Iris pigment epithelial cell (primary cell): Measurements from ENCODE around the gene UNC93A.
"Not testable (repeated sequence)": the region's sequence is repeated elsewhere in the genome, so short reads cannot be mapped to it uniquely, and the experiment has no call there.

Source experiments
- DNase-seq: peaks from one replicate; pipeline ENCODE4 v3.0.0-alpha.2; 2011; ENCODE audit warnings: low read depth

The UNC93A gene

DNA sequence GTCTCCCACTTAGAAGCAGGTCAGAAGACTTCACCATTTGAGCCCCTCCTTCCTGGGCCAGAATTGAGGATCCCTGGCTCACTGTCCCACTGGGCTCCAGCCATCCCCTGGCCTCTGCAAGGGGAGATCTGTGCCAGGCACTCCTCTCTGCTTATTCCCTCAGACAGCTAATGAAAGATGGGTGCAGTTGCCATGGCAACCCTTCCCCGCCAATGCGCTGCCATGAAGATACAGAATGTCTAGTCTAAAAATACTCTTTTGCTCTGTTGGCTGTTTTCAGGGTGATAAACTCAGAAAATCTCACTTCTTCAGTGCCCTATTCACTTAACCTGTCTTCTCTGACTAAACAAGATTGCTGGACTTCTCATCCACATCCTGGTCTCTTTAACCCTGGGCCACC, 20.2 kb downstream of the UNC93A start:
- DNase-seq: no peak

DNA sequence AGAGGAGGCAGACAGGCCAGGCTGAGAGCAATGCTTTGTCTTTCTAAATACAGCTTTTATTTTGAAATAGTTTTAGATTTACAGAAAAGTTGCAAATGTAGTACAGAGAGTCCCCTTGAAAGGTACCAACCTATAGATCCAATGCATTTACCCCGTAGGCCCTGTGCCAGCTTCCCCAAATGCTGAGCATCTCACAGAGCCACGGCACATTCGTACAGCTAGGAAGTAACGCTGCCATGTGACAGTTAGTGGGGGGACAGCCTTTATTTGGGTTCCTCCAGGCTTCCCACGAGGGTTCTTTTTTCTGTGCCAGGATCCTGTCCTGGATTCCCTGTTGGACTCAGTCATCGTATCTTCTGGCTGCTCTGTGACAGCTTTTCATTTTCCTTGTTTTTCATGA, 20.6 kb downstream of the UNC93A start:
- not testable (repeated sequence) for DNase-seq

DNA sequence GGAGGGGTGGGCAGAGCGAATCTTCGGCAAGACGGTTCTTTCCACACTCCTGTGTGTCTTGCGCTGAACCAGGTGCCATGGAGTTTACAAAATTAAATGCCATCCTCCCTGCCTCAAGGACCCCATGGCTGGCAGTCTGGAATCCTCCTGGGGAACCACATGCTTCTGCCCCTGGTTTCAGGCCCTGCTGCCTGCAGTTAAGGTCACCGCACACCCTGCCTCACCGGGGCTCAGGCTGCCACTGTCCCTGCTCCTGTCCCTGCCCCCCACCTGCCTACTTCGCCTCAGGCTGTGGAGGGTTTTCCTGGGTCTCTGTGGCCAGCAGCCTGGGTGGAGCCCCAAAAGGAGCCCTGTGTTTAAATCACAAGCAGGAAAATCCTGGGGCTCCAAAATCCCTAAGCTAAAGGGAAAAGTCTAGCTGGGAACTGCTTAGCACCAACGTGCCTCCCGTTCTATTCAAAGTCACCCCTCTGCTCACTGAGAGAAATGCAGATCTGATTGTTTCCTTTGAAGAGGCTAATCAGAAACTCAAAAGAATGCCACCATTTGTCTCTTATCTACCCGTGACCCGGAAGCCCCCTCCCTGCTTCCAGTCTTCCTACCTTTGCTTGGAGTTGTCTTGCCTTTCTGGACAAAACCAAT, 23.2 kb downstream of the UNC93A start:
- DNase-seq: no peak

DNA sequence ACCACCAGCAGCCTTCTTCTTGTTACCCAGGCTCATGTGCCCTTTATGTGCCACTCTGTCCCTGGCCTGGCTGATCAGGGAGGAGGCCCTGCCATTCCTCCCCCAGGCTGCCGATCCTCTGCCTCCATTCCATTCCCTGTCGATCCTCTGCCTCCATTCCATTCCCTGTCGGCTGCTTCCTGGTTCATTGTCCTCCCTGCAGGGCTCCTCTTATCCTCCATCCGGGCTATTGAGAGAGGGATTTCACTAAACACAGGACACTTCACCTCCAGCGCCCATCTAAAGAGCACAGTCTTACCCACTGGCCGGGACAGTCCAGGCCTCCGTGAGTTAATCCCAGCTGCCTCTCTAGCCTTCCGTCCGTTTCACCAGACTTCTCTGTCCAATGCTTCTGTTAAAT, 26.1 kb downstream of the UNC93A start:
- no peak for DNase-seq

DNA sequence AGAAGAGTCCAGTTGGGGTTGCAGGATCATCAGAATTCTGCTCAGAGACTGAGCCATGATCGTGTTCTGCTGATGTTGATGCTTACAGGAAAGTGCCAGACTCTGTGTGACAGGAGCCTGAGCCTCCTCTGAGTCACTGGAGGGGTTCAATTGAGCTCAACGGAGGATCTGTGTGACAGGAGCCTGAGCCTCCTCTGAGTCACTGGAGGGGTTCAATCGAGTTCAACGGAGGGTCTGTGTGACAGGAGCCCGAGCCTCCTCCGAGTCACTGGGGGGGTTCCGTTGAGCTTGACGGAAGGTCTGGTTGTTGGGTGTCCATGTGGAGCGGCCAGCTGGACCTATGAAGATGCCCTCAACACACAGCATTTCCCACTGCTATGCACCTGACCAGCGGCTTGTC, 27.2 kb downstream of the UNC93A start:
- DNase-seq: not testable (repeated sequence)

DNA sequence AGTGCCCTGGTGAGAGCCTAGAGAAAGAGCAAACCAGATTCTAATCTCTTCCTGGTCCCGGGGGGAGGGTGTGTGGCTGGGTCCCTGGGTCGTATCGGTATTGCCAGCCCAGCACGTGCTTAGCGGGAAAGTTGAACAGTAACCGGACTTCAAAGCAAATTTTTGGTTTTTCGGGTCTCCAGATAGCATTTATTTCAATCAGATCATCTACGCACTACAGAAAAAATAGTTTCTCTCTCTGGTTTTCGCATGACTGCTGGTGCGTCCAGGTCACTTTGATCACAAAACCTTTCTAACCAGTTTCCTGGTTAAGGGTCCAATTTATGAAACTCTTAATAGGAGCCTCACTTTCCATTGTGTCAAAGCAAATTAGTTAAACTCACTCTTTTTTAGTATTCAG, 27.7 kb downstream of the UNC93A start:
- DNase-seq: not testable (repeated sequence)

DNA sequence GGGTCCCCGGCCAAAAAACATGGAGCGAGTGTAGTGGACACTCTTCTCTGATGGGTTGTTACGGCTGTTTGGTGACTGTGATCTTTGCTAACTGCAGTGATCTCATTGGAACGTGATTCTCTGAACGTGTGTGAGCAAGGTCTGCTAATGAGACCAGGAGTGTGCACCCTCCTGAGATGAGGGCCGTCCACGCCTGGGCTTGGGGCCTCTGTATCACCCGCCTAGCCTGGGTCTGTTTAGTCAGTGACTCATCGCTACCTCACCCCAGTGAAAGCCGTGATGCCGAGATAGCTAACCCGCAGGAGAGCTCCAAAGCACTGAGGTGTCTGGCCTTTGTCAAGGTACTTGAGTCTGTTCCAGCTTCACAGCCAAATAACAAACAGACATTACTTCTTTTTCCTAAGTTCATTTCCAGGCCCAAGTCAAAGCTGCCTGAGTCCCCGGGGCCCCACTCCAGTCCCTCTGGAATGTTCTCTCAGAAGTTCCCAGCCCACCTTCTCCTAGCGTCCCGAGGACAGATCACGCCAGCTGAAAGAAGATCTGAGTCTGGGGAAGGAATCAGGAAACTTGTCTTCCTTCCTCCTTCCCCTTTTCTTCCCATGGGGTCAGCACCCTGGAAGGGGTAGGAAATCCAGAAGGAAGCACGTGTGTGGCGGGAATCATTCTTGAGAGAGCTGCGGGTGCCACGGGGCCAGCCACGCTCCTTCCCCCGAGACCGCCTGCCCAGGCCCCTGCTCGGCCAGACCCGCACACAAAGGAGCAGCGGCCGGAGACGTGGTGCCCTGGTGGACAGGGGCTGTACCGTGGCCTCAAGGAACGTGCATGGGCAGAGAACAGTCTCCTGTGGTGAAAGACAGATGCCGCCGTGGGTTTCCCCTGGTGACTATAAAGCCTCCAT, 29.0 kb downstream of the UNC93A start:
- DNase-seq: not testable (repeated sequence)

DNA sequence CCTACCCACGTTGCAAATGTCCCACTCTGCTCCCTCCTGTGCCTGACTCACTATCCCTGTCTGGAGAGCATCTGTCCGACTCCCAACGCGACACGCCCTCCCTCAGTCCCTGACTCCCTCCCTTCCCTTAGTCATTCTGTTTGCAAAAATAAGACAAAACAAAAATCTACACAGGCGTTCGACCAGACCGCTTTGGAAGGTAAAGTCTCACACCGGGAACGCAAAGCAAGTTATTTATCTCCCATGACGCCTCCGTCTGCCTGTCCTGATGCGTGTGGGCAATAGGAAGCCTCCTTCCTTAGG, 29.6 kb downstream of the UNC93A start:
- not testable (repeated sequence) for DNase-seq

DNA sequence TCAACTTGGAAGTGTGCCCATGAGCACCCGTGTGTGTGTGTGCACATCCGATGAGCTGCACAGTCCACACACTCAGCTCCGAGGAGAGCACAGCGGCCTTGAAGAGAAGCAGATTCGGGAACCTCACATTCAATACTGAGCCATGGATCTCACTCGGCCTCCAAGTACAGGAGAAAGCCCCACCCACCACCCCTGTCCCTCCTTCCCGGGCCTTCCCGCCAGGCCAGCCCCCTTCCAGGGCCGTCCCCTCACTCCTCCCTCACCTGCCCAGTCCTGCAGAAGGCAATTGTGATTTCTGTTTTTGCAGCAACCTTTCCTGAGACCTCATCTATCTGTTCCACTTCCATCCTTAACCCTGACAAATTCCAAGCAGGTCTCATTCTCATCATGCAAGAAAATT, 30.1 kb downstream of the UNC93A start:
- not testable (repeated sequence) for DNase-seq

DNA sequence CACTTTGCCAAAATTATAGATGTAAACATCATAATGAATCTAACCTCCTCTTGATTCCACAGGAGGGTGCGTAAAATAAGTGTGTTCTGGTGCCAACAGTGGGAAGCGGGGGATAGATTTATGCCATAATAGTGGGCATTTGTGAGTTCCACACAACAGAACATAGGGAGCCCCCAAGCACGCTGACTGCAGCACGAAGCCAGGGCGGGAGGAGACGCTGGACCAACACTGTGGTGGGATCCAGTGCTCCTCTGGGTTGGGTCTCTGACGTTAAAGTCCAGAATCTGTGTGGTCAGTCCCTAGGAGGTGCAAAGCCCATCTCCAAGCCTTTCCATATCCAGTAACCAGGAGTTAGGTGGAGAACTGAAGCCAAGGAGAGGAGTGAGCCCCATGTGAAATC, 32.0 kb downstream of the UNC93A start:
- DNase-seq: no peak

DNA sequence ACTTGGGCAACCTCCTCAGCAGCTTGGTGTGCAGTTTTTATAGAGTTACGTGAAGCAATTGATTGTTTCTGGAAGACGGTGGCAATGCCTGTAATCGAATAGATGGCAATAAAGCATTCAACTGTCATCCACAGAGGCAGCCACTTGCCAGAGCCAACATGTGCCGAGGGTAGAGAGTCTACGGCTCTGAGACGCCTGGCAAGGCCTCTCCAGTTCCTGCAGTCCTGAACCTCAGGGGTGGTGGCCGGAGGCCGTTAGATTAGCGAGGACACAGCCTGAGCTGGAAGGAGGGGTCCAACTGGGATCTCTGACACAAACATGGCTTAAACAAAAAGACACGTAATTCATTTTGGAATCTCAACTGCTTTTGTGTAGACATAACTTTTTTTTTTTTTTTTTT, 33.0 kb downstream of the UNC93A start:
- DNase-seq: no peak

DNA sequence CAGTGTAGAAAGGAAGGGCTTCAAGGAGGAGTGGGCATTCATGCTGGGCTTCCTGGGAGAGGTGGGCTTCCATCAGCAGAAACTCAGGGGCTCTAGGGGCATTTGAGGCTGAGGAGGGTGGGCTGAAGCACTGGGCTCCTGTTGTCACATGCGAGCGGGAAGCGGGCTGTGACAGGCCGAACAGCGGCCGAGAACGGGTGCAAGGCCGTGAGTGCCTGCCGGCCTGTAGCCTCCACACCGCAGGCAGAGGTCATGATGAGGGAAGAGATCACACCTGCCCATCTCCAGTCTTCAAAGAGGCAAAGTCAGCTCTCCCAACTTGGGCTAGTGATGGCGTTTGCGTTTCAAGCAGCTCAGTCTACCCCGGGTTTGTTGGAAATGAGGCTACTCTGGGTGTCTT, 34.7 kb downstream of the UNC93A start:
- DNase-seq: no peak

DNA sequence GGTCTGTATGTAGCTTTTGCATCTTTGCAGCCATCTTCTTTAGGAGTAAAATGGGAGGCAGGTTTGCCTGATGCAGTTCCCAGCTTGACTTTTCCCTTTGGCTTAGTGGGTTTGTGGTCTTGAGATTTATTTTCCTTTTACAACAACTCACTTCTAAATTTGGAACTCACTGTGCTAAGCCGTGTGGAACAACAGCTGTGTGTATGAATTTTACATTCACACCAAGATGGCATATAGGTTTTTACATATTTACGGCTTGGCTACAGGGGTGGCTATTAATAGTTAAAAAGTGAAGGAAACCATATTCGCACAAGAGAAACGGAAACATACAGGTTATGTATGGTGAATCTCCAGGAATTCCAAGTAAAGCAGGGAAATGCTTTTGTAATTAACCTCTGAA, 36.3 kb downstream of the UNC93A start:
- DNase-seq: no peak

DNA sequence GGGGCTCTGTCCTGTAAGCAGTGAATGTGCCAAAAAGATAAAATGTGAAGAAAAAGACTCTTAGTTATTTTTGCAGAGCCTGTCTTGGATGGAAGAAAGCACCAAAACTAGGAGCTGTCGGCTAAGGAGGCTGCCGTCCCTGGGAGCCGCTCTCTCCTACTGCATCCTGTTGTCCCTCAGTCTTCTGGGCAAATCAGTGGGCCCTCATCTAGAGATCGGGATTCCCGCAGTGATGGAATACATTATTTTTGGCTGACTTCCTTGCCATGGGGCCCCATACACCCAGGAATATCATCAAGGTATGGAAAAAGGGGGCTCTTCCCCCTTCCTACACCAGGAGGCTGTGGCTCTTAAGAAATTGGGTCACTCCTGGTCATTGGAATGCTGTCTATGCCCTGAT, 37.0 kb downstream of the UNC93A start:
- DNase-seq: no peak

DNA sequence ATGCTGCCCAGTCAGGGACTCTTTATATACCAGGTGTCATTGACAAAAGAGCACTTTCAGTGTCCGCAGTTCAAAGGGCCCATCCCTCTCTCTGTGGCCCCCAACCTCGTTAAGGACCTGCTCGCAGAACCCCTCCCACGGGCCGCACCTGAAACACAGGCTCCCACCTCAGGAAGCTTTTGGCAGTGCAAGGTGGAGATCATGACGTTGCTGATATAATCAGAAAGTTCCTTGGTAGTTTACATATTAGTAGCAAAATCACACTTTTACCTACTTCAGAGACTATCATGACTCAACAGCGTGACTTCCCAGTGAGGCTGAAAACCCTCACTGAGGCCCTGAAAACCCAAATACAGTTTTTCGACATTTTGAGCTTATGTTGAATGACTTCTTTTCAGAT, 37.9 kb downstream of the UNC93A start:
- no peak for DNase-seq

DNA sequence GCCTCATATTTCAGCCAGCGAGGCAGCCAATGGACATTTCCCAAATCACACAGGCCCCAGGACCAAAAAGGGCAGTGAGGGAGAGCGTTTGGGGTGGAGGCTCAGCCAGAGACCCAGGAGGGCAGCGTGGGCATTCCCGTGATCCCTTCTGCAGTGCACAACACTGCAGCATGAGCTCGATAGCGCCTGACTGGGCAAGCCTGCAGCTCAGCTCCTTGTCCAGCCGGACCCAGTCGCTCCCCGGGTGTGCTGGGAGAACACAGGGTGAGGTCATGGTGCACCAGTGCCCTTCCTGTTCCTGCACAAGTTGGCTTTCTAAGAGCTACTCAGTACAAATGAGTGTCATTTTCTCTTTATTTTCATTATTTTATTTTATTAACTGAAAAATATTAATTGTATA, 39.6 kb downstream of the UNC93A start:
- DNase-seq: no peak

DNA sequence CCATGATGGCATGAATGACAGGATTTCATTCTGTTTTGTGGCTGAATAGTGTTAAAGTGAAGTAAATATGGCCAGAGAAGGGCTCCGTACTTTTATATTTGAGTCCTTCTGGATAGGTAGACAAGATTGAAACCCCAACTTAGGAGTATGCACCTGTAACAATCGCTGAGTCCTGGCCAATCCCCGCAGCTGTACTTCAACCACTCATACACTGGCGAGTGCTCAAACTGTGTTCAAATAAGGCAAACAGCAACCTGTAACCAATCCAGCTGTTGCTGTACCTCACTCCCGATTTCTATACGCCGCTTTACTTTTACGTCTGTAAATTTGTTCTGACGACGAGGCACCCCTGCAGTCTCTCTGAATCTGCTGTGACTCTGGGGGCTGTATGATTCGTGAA, 40.5 kb downstream of the UNC93A start:
- no peak for DNase-seq

DNA sequence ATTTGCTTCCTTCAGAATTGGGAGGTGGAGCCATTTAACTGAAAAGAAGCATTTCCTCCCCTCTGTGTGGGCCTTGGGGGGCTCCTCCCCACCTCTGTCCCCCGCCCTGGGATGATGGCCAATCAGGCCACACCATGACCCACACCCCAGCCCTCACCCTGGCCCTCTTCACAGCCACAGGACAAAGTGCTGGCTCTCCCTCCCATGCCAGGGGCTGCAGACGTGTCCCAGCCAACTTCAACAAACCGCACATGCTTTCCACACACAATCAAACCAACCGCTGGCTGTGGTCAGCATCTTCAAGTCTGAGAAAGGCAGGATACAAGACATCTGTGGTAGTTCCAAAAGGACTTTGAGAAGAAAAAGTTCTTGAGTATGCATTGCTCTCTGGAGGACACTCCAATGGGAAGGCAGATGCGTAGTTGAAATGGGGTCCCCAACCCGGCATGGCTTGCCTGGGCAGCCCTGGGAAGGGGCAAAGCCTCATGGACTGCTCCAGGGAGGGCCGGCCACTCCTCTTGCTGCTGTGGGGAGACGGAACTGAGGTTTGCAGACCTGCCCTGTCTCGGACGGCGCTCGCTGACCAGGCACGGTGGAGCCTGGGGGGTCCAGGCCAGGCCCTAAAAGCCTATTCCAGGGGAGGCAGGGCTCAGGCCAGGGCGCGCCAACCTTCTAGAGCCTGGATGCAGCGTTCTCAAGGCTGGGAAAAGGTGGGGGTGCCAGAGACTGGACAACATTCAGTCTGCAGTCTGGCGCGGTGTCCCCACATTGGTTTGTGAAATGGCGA, 45.9 kb downstream of the UNC93A start:
- DNase-seq: no peak

DNA sequence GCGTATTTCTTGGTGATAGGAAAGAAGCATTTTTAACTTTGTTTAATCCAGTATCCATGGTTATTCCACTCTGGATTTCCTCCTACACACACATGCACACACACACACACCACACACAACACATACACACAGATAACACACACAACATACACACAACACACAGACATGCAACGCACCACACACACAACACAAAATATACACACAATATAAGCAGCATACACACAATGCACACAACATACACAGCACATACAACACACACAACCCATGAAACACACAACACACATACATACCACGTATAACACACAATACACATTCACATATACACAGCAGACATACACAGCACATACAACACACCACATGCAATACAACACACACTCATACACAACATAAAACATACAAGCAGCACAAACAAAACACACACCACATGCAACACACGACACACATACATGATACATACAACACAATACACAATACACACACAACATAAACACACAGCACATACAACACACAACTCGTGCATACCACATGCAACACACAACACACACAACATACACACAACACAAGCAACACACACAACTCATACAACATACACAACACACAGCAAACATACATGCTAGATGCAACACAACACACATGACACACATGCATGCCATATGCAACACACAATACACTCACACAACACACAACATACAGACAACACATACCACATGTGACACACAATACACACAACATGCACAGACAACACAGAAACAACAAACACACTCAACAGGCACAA, 46.7 kb downstream of the UNC93A start:
- no peak for DNase-seq

DNA sequence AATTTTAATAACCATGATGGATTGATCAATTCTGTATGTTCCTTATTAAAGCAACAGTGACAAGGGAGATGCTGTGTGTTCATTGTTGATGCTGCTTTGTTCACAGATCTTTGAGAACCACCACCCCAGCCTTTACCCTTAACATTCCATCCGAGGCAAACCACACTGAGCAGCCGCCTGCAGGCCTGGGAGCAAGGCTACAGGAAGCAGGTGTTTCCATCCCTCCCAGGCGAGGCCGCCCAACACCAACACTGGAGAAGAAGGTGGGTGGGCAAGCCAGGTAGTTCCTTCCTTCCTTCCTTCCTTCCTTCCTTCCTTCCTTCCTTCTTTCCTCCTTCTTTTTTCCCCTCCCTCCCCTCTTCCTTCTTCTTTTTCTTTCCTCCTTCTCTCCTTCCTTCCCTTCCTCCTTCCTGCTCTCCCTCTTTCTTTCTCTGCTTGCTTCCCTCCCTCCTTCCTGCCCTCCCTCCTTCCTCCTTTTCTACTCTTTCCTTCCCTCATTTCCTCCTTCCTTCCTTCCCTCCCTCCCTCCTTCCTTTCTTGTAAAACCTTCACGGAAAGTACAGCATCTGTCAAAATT, 47.5 kb downstream of the UNC93A start:
- no peak for DNase-seq

DNA sequence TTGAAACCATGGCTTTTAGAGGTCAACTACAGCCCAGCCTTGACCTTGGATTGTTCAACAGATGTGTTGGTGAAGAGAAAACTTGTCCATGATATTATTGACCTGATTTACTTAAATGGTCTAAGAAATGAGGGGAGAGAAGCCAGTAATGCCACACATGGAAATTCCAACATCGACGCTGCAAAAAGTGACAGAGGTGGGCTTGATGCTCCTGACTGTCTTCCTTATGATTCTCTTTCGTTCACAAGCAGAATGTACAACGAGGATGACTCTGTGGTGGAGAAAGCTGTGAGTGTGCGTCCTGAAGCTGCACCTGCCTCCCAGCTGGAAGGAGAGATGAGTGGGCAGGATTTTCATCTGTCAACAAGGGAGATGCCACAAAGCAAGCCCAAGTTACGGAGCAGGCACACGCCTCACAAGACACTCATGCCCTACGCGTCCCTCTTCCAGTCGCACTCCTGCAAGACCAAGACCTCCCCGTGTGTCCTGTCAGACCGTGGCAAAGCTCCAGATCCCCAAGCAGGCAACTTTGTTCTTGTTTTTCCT, 50.0 kb downstream of the UNC93A start:
- no peak for DNase-seq
